Mesenchymal stem cell (in vitro differentiated cells and primary cell): ENCODE data around the gene DLK2.
"Not testable (repeated sequence)": the region's sequence is repeated elsewhere in the genome, so short reads cannot be mapped to it uniquely, and the experiment has no call there.

Source experiments
- DNase-seq: peaks from one replicate; pipeline ENCODE4 v3.0.0-alpha.2; 2013
- H2AFZ ChIP-seq: one replicate; pipeline ENCODE4 v1.6.1; 2013; ENCODE audit warnings: low read depth, mild to moderate bottlenecking, control low read depth, inconsistent platforms, low read length, moderate library complexity
- H2AK5ac ChIP-seq: 2 replicates; pipeline ENCODE4 v1.6.1; 2013; ENCODE audit warnings: low read length, moderate library complexity, mild to moderate bottlenecking, inconsistent platforms; ENCODE audit not compliant: severe bottlenecking
- H2BK120ac ChIP-seq: one replicate; pipeline ENCODE4 v1.6.1; 2013; ENCODE audit warnings: low read depth, mild to moderate bottlenecking, inconsistent platforms, low read length, moderate library complexity
- H2BK12ac ChIP-seq, 2 experiments: one replicate each; pipeline ENCODE4 v1.6.1; 2013; ENCODE audit warnings: inconsistent platforms in 2 of 2, low read length in 2 of 2, mild to moderate bottlenecking in 2 of 2, moderate library complexity in 2 of 2, control low read depth in 1 of 2
- H2BK15ac ChIP-seq: one replicate; pipeline ENCODE4 v1.6.1; 2013; ENCODE audit warnings: mild to moderate bottlenecking, low read depth, inconsistent platforms; ENCODE audit not compliant: poor library complexity, severe bottlenecking
- H2BK5ac ChIP-seq: 2 replicates; pipeline ENCODE4 v1.6.1; 2013; ENCODE audit warnings: low read depth, mild to moderate bottlenecking, low read length, control low read depth, inconsistent platforms; ENCODE audit not compliant: poor library complexity, severe bottlenecking
- H3K14ac ChIP-seq, 2 experiments: one replicate each; pipeline ENCODE4 v1.6.1; 2013; ENCODE audit warnings: inconsistent platforms in 2 of 2, low read length in 2 of 2, control low read depth in 1 of 2, mild to moderate bottlenecking in 1 of 2, moderate library complexity in 1 of 2
- H3K18ac ChIP-seq, 2 experiments: one replicate each; pipeline ENCODE4 v1.6.1; 2013; ENCODE audit warnings: inconsistent platforms in 2 of 2, low read length in 2 of 2, control low read depth in 1 of 2, low read depth in 1 of 2, mild to moderate bottlenecking in 1 of 2
- H3K23ac ChIP-seq, 2 experiments: one replicate each; pipeline ENCODE4 v1.6.1; 2013; ENCODE audit warnings: inconsistent platforms in 2 of 2, low read length in 2 of 2, mild to moderate bottlenecking in 2 of 2, moderate library complexity in 2 of 2, control low read depth in 1 of 2
- H3K27ac ChIP-seq: 2 replicates; pipeline ENCODE4 v1.5.1; 2013; ENCODE audit warnings: mild to moderate bottlenecking, moderate library complexity, low read length, control low read depth, inconsistent platforms; ENCODE audit not compliant: poor library complexity, severe bottlenecking
- H3K27me3 ChIP-seq, 2 experiments: 2 replicates each; pipeline versions ENCODE4 v1.6.1 to v1.7.0; 2013; ENCODE audit warnings: low read length in 2 of 2, mild to moderate bottlenecking in 2 of 2, moderate library complexity in 2 of 2, control low read depth in 1 of 2, inconsistent platforms in 1 of 2; ENCODE audit not compliant: control insufficient read depth in 1 of 2, insufficient read depth in 1 of 2
- H3K36me3 ChIP-seq, 2 experiments: 2 replicates each; pipeline versions ENCODE4 v1.6.1 to v1.7.0; 2013; ENCODE audit warnings: low read length in 2 of 2, control low read depth in 1 of 2, inconsistent platforms in 1 of 2, low read depth in 1 of 2, mild to moderate bottlenecking in 1 of 2; ENCODE audit not compliant: insufficient read depth in 2 of 2, control insufficient read depth in 1 of 2
- H3K4ac ChIP-seq, 2 experiments: one replicate each; pipeline ENCODE4 v1.6.1; 2013; ENCODE audit warnings: inconsistent platforms in 2 of 2, low read length in 2 of 2, mild to moderate bottlenecking in 2 of 2, moderate library complexity in 2 of 2, control low read depth in 1 of 2, low read depth in 1 of 2
- H3K4me1 ChIP-seq: 2 replicates; pipeline ENCODE4 v1.6.1; 2013; ENCODE audit warnings: low read depth, low read length, control low read depth; ENCODE audit not compliant: control insufficient read depth, insufficient read depth
- H3K4me2 ChIP-seq: 2 replicates; pipeline ENCODE4 v1.6.1; 2013; ENCODE audit warnings: low read length, mild to moderate bottlenecking, inconsistent platforms; ENCODE audit not compliant: poor library complexity, severe bottlenecking
- H3K4me3 ChIP-seq, 2 experiments: 2 replicates each; pipeline versions ENCODE4 v1.5.1 to v1.7.0; 2013; ENCODE audit warnings: low read length in 2 of 2, mild to moderate bottlenecking in 2 of 2, control low read depth in 1 of 2, low read depth in 1 of 2; ENCODE audit not compliant: insufficient read depth in 1 of 2
- H3K79me1 ChIP-seq: replicated peaks from 2 replicates; pipeline ENCODE4 v1.6.1; 2013; ENCODE audit warnings: mild to moderate bottlenecking, control low read depth, low read length, inconsistent platforms; ENCODE audit not compliant: poor library complexity, severe bottlenecking
- H3K9ac ChIP-seq: 2 replicates; pipeline ENCODE4 v1.7.0; 2013; ENCODE audit warnings: mild to moderate bottlenecking, low read length, moderate library complexity
- H3K9me3 ChIP-seq: 2 replicates; pipeline ENCODE4 v1.7.0; 2013; ENCODE audit warnings: mild to moderate bottlenecking, low read length; ENCODE audit not compliant: control insufficient read depth
- H4K8ac ChIP-seq: one replicate; pipeline ENCODE4 v1.6.1; 2013; ENCODE audit warnings: inconsistent platforms, mild to moderate bottlenecking, low read length, moderate library complexity
- H4K91ac ChIP-seq: one replicate; pipeline ENCODE4 v1.6.1; 2013; ENCODE audit warnings: mild to moderate bottlenecking, low read length, inconsistent platforms
- WGBS: methylation state at CpG from one replicate; pipeline ENCODE4 v1.1.7; 2013; ENCODE audit warnings: mixed read lengths; 5-methylcytosine and 5-hydroxymethylcytosine counted together

DLK2 gene

GRCh38 chr6:43468748-43469681 is 13.7 kb upstream of the DLK2 start:
- Histone ChIP-seq H3K18ac (no peak overlapping the region), H2BK5ac (no peak overlapping the region), H3K23ac (no peak overlapping the region), H2AK5ac (no peak overlapping the region), H2BK12ac (no peak overlapping the region), H3K4ac (no peak overlapping the region), H3K4me1 (no peaks in the 10 kb centered on the region), H2BK15ac (no peak overlapping the region), H3K79me1 (no peaks in the 10 kb centered on the region), H3K14ac (no peak overlapping the region), H2AFZ (no peak overlapping the region), H3K36me3 (no peaks in the 10 kb centered on the region), H3K9ac (no peak overlapping the region), H3K27ac (no peak overlapping the region), H3K4me3 (no peak overlapping the region), H4K91ac (peak overlapping the region; percentile 20), H3K4me2 (no peak overlapping the region), H2BK120ac (no peak overlapping the region), H4K8ac (no peak overlapping the region), H3K27me3 (peaks cover 24 to 33% of the 10 kb centered on the region in 2 experiments), H3K9me3 (no peaks in the 10 kb centered on the region)
- WGBS: 72% methylated on average over 13 of the region's 13 CpGs
- DNase-seq: no peak

GRCh38 chr6:43468240-43468639 is 12.9 kb upstream of the DLK2 start:
- peaks cover 27 to 38% of the 10 kb centered on the region in 2 experiments for H3K27me3 ChIP-seq
- no peaks in the 10 kb centered on the region for H3K79me1 ChIP-seq
- H3K4me1 ChIP-seq: no peaks in the 10 kb centered on the region
- H3K36me3 ChIP-seq: no peaks in the 10 kb centered on the region
- no peak overlapping the region for H3K4me2 ChIP-seq
- H4K91ac ChIP-seq: no peak overlapping the region
- no peak overlapping the region for H3K4me3 ChIP-seq
- no peak overlapping the region for H3K23ac ChIP-seq
- H2BK120ac ChIP-seq: no peak overlapping the region
- no peaks in the 10 kb centered on the region for H3K9me3 ChIP-seq
- no peak for DNase-seq
- H3K4ac ChIP-seq: no peak overlapping the region
- 82% methylated on average over 4 of the region's 4 CpGs for WGBS
- no peak overlapping the region for H3K14ac ChIP-seq
- H2AFZ ChIP-seq: no peak overlapping the region
- no peak overlapping the region for H2AK5ac ChIP-seq
- no peak overlapping the region for H3K18ac ChIP-seq
- no peak overlapping the region for H2BK5ac ChIP-seq
- H4K8ac ChIP-seq: no peak overlapping the region
- H3K27ac ChIP-seq: no peak overlapping the region
- no peak overlapping the region for H3K9ac ChIP-seq
- H2BK12ac ChIP-seq: no peak overlapping the region
- H2BK15ac ChIP-seq: no peak overlapping the region

- DNase-seq: no peak
- no peaks in the 10 kb centered on the region for H3K9me3 ChIP-seq
These were observed 12.4 kb upstream of the DLK2 start for GRCh38 chr6:43467752-43468151.

GRCh38 chr6:43467265-43467664 is 11.9 kb upstream of the DLK2 start:
- not testable (repeated sequence) for H2BK12ac ChIP-seq, H3K79me1 ChIP-seq, DNase-seq, H3K36me3 ChIP-seq, H3K4me3 ChIP-seq, H4K91ac ChIP-seq, H4K8ac ChIP-seq, H3K9ac ChIP-seq, H2AK5ac ChIP-seq, H3K4me2 ChIP-seq, H2BK15ac ChIP-seq, H3K9me3 ChIP-seq, H2BK5ac ChIP-seq, H3K27ac ChIP-seq, H2BK120ac ChIP-seq, H3K4ac ChIP-seq, H3K23ac ChIP-seq, H3K4me1 ChIP-seq, H3K14ac ChIP-seq, H2AFZ ChIP-seq, H3K18ac ChIP-seq
- peaks cover 37 to 44% of the 10 kb centered on the region in 2 experiments for H3K27me3 ChIP-seq
- WGBS: 72% methylated on average over 4 of the region's 5 CpGs

More at GRCh38 chr6:43467752-43468151, 12.4 kb upstream of the DLK2 start:
- H3K14ac ChIP-seq: no peak overlapping the region
- no peak overlapping the region for H2BK120ac ChIP-seq
- peaks cover 32 to 42% of the 10 kb centered on the region in 2 experiments for H3K27me3 ChIP-seq
- WGBS: 95% methylated on average over 4 of the region's 4 CpGs
- H2BK12ac ChIP-seq: no peak overlapping the region
- H3K9ac ChIP-seq: no peak overlapping the region
- no peak overlapping the region for H3K23ac ChIP-seq
- no peaks in the 10 kb centered on the region for H3K36me3 ChIP-seq
- no peak overlapping the region for H3K18ac ChIP-seq
- H3K27ac ChIP-seq: no peak overlapping the region
- no peak overlapping the region for H2AK5ac ChIP-seq
- no peak overlapping the region for H2AFZ ChIP-seq
- H4K91ac ChIP-seq: no peak overlapping the region
- no peaks in the 10 kb centered on the region for H3K4me1 ChIP-seq
- no peaks in the 10 kb centered on the region for H3K79me1 ChIP-seq
- H3K4me2 ChIP-seq: no peak overlapping the region
- H2BK5ac ChIP-seq: no peak overlapping the region
- no peak overlapping the region for H2BK15ac ChIP-seq
- no peak overlapping the region for H3K4ac ChIP-seq
- H4K8ac ChIP-seq: peak overlapping the region; percentile 36
- no peak overlapping the region for H3K4me3 ChIP-seq
